ENCODE data around the gene POLR2J3.
A peak's percentile ranks its signal among the peaks of the same experiment; 100 is the strongest.
"Not testable (repeated sequence)": the region's sequence is repeated elsewhere in the genome, so short reads cannot be mapped to it uniquely, and the experiment has no call there.

The POLR2J3 gene

DNA sequence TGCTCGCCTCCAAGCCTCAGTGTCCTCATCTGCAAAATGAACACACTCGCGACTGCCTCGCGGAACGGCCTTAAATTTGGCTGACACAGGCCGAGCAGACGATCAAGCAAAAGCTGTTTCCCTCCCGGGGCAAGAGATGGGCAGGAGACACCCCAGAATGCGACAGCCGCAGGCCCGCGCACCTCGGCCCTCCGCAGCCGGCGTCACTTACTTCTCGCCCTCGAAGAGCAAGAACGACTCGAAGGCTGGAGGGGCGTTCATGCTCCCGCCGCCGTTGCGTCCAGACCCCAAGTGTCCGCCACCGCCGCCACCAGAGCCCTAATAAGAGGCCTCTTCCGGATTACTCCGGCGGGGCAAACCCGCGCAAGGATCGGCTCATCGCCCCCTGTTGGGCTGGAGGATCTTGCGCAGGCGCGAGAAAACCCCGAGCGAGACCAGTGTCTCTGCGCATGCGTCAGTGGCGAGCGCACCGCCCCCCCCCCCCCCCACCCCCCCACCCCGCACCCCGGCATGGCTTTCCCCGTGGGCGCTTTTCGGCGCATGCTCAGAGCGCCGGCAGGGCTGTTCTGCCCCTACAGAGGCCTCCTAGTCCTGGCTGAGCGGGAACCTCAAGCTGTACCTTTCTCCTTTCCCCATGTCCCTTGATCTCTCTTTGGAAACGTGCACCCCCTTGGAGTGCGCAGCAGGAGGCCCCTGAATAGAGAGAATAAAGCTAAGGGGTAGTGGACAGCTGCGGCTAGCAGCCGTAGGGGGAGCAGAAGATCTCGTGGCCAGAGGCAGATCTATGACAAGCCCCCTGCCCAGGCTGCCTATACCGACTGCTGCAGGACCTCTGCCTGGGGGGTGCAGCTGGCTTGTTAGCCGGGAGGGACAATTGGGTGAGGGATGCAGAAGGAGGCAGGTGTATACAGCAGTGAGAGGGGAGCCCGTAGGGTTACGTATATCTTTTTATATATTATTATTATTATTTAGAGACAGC, at the start of gene POLR2J3:
Gene POLR2J3, minus strand, starts transcription at position 323 of the 979 bp plus-strand sequence. Its CDS starts 62 bp downstream, at position 261.
- DNase-seq (ENCODE audit: low spot score); in situ Hi-C loops (cut with MboI; ENCODE audit: low pct_unique_long_range_greater_than_20kb, low sequenced_read_pairs, unreplicated experiment): not testable (repeated sequence)
- TF ChIP-seq, protein P1, sequence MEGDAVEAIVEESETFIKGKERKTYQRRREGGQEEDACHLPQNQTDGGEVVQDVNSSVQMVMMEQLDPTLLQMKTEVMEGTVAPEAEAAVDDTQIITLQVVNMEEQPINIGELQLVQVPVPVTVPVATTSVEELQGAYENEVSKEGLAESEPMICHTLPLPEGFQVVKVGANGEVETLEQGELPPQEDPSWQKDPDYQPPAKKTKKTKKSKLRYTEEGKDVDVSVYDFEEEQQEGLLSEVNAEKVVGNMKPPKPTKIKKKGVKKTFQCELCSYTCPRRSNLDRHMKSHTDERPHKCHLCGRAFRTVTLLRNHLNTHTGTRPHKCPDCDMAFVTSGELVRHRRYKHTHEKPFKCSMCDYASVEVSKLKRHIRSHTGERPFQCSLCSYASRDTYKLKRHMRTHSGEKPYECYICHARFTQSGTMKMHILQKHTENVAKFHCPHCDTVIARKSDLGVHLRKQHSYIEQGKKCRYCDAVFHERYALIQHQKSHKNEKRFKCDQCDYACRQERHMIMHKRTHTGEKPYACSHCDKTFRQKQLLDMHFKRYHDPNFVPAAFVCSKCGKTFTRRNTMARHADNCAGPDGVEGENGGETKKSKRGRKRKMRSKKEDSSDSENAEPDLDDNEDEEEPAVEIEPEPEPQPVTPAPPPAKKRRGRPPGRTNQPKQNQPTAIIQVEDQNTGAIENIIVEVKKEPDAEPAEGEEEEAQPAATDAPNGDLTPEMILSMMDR (IDR thresholded peaks at IDR 0.05; ENCODE audit: extremely low read depth, insufficient read depth, missing control alignments) = peak; percentile 57

- in situ Hi-C loops (cut with MboI; ENCODE audit: low pct_unique_long_range_greater_than_20kb, low sequenced_read_pairs, unreplicated experiment); DNase-seq (ENCODE audit: low spot score): not testable (repeated sequence)
These were observed 45.7 kb upstream of the POLR2J3 start for GRCh38 chr7:102618122-102618521.

DNA sequence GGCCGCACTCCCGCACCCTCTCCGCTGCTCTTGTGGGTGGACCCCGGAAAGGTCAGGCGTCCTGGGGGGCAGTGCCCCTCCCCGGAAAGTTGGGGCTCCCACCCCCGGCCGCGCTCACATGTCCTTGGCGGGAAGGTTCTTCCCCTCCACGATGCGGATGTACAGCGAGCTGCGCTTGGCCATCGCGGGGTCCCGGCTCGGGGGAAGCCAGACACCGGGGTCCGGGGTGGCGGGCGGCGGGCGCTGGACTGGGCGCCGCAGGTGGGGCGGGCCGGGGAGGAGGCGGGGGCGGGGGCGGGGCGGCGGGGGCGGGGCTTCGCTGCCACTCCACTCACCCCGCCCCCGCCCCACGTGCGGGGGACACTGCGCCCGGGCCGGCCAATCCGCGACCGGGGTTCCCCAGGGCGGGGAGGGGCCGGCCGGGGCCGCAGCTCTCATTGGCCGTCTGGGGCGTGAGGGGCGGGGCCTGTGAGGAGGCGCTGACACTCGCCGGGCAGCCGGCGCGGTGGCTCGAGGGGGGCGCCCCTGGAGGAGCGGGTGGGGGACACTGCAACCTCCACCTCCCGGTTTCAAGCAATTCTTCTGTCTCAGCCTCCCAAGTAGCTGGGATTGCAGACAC, 44.2 kb upstream of the POLR2J3 start, which contains the start of gene RASA4:
Gene RASA4, minus strand, starts transcription at position 250 of the 619 bp plus-strand sequence. Its CDS starts 67 bp downstream, at position 183.
- DNase-seq (ENCODE audit: low spot score); in situ Hi-C loops (cut with MboI; ENCODE audit: low pct_unique_long_range_greater_than_20kb, low sequenced_read_pairs, unreplicated experiment): not testable (repeated sequence)

DNA sequence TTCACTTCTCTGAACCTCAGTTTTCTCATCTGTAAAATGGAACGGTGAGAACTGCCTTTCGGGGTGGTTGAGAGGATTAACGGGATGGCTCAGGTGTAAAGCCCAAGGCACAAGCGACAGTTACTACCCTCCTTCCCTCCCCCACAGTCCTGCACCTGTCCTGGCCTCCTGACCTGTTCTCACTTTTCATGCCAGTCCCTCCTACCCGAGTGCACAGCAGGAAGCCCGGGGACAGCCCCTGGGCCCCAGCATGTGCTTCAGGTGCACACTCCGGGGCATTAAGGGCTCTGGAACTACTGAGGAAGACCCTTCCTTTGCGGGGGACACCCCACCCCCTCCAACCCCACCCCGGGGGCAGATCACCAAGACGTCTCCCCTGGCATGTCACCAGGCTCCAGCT, 43.5 kb upstream of the POLR2J3 start:
- DNase-seq (ENCODE audit: low spot score); in situ Hi-C loops (cut with MboI; ENCODE audit: low pct_unique_long_range_greater_than_20kb, low sequenced_read_pairs, unreplicated experiment): not testable (repeated sequence)

- in situ Hi-C loops (cut with MboI; ENCODE audit: low pct_unique_long_range_greater_than_20kb, low sequenced_read_pairs, unreplicated experiment); DNase-seq (ENCODE audit: low spot score): not testable (repeated sequence)
These were observed 42.5 kb upstream of the POLR2J3 start for GRCh38 chr7:102614873-102615272.

DNA sequence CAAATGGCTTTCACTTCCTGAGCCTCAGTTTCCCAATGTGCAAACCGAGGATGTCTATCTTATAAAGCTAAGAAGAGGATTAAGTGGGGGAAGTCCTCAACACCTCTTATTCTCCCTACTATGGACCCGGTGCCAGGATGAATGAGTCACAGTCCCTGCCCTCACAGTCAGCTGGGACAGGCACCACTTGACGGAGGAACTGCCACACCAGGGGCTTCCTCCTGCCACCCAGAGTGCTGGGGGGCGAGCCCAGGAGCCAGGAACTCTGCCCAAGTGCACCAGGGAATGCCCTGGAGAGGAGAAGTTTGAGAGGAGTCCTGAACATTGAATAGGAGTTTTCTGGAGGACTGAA, 41.9 kb upstream of the POLR2J3 start:
- in situ Hi-C loops (cut with MboI; ENCODE audit: low pct_unique_long_range_greater_than_20kb, low sequenced_read_pairs, unreplicated experiment); DNase-seq (ENCODE audit: low spot score): not testable (repeated sequence)

DNA sequence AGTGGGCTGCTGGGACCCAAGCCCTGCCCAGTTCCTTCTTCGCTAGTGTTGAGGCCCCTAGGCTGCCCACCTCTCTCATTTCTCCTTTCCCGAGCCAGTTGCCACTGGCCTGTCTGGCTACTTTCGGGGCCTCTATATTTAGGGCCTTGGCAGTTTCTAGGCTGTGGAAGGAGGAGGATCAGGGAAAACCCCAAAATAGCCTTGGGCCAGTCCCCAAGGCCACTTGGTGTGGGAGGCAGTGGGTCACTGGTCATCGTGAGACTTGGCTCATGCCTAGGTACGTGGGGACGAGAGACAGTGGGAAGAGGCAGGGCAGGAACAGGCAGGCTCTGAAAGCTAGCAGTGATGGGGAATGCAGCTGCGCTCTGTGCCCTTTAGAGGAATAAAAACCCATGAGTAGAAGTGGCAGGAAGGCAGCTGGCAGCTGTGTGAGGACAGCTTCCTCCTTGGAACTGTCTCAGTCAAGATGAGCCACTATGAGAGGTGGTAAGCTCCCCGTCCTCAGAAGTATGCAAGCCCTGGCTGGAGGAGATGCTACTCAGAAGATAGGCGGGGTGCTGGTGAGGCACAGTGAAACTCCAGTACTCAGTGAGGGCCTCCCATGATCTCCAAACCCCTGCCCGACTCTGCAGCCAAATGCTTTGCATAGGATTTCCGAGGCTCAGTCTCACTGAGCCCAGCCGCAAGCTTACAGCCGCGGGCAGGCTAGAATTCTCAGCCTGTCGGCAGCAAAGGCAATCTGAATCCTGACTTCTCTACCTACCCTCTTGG, 41.4 kb upstream of the POLR2J3 start:
- in situ Hi-C loops (cut with MboI; ENCODE audit: low pct_unique_long_range_greater_than_20kb, low sequenced_read_pairs, unreplicated experiment); DNase-seq (ENCODE audit: low spot score): not testable (repeated sequence)

DNA sequence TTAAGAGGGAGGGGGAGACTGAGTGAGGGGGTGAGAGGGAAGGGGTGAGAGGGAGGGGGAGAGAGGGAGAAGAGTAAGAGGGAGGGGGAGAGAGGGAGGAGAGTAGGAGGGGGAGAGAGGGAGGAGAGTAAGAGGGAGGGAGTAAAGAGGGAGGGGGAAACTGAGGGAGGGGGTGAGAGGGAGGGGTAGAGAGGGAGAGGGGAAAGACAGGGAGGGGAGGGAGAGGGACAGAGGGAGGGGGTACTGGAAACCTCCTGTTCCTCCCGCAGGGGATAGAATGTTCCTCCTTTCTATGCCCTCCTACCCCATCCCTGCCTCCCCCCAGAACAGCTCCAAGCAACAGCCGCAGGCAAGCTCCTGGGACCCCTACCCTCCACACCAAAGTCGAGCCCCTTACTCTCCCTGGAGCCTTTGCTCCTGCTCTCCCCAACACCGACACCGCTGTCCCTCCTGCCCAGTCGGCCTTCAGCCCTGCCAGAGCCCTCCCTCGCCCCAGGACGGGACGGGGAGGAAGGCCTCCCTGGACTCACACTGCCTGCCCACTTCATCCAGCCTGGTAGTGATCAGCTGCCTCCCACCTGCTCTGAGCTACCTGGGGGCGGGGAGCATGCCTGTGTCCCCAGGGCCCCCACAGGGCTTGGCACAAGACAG, 39.4 kb upstream of the POLR2J3 start:
- in situ Hi-C loops (cut with MboI; ENCODE audit: low pct_unique_long_range_greater_than_20kb, low sequenced_read_pairs, unreplicated experiment); DNase-seq (ENCODE audit: low spot score): not testable (repeated sequence)

DNA sequence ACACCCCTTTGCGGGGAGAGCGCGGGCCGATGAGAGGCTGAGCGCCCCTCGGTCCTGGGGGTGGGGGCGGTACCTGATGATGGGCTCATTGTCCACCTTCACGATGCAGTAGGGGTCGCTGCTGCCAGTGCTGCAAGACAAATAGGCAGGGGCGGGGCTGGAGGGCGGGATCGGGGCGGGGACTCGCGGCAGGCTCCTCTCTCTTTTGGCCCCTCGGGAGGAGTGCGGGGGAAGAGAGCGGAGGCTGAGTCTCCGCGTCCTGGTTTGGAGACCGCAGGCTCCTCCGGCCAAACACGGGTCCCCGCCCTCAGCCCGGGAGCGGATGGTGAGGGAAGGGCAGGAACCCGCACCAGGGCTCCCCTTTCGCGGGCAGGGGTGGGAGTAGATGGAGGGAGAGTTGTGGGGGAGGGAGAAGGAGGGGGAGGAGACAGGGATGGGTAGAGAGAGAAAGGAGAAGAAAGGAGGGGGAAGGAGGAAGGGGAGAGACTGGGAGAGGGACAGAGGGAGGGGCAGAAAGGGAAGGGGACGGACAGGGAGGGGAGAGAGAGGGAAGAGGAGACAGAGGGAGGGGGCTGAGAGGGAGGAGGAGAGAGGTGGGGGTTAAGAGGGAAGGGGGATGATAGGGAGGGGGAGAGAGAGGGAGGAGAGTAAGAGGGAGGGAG, 38.8 kb upstream of the POLR2J3 start:
- DNase-seq (ENCODE audit: low spot score); in situ Hi-C loops (cut with MboI; ENCODE audit: low pct_unique_long_range_greater_than_20kb, low sequenced_read_pairs, unreplicated experiment): not testable (repeated sequence)

- DNase-seq (ENCODE audit: low spot score); in situ Hi-C loops (cut with MboI; ENCODE audit: low pct_unique_long_range_greater_than_20kb, low sequenced_read_pairs, unreplicated experiment): not testable (repeated sequence)
These were observed 38.1 kb upstream of the POLR2J3 start for GRCh38 chr7:102610441-102610840.

DNA sequence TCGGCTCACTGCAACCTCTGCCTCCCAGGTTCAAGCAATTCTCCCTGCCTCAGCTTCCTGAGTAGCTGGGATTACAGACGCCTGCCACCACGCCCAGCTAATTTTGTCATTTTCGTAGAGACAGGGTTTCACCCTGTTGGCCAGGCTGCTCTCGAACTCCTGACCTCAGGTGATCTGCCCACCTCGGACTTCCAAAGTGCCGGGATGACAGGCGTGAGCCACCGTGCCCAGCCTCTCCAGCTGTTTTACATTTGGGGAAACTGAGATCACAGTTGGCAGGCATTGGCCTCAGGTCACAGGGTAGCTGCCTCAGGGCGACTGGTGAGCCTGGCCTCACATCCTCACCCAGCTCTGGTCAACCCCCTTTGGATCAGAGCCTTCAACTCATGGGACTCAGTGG, 37.4 kb upstream of the POLR2J3 start:
- in situ Hi-C loops (cut with MboI; ENCODE audit: low pct_unique_long_range_greater_than_20kb, low sequenced_read_pairs, unreplicated experiment) = not testable (repeated sequence)

DNA sequence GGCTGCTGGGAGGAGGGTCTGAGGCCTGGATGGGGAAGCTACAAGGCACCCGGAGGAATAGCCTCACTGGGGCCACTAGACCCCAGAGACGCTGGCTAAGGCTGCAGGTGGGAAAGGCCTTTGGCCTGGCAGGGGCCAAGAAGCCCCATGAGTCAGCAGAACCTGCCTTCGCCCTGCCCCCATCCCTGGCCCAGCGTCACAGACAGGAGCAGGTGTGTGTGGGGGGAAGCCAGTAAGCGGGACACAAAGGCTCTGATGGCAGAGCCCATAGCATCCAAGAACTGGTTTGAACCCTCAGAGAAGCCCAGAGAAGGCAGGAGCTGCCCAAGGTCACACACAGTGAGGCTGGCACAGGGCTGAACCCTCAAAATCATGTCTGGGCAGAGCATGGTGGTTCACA, 34.5 kb upstream of the POLR2J3 start:
- DNase-seq (ENCODE audit: low spot score); in situ Hi-C loops (cut with MboI; ENCODE audit: low pct_unique_long_range_greater_than_20kb, low sequenced_read_pairs, unreplicated experiment): not testable (repeated sequence)

More for the DNA sequence above, 37.4 kb upstream of the POLR2J3 start:
- DNase-seq (ENCODE audit: low spot score) = not testable (repeated sequence)

DNA sequence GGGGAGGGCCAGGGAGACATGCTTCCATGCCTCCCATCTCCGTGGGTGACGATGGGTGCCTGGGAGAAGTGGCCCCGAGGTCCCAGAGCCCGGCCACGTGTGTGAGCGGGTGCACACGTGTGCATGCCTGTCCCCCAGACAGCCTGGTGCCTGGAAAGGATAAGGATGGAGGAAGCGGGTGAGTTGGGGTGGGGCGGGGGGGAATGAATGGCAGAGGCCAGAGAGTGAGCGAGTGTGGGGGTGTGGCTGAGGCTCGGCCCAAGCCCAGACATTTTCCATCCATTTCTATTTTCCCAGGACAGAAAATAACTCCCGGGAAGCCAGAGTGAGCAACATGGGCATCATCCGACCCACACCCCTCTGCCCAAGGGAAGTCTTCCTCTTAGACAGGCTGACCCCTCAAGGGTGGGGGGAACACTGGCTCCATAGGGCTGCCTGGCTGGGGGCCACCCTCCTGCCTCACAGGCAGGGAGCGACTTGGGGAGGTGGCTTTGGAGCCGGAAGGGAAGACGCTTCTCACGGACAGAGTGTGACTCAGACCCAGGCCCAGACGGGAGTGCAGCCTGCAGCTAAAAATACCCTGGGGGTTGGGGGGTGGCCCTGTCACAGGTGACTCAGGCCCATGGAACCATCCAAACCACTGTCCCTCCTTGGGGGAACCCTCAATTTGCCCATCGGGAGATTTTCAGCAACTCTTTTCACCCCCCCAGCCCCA, 32.2 kb upstream of the POLR2J3 start:
- DNase-seq (ENCODE audit: low spot score); in situ Hi-C loops (cut with MboI; ENCODE audit: low pct_unique_long_range_greater_than_20kb, low sequenced_read_pairs, unreplicated experiment): not testable (repeated sequence)

DNA sequence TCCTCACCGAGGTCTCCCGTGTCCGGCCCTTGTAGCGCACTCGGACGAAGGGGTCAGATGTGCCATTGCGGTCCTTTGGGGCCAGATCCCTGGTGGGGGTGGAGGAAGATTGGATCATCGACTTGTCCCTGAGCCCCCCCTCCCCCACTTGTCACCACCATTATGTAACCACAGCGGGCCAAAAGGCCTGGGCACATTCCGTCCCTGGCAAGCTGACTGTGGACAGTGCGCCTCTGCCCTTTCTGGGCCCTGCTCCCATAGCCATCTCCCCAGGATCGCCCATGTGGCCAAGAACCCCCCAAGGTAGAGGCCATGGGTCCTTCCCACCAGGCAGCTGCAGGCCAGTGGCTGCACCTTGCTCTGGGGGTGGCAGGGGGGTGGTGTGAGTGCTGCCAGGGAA, 29.9 kb upstream of the POLR2J3 start:
- DNase-seq (ENCODE audit: low spot score); in situ Hi-C loops (cut with MboI; ENCODE audit: low pct_unique_long_range_greater_than_20kb, low sequenced_read_pairs, unreplicated experiment): not testable (repeated sequence)

- in situ Hi-C loops (cut with MboI; ENCODE audit: low pct_unique_long_range_greater_than_20kb, low sequenced_read_pairs, unreplicated experiment); DNase-seq (ENCODE audit: low spot score): not testable (repeated sequence)
These were observed 27.3 kb upstream of the POLR2J3 start for GRCh38 chr7:102599699-102600098.
